CD4-positive, alpha-beta T cell treated with Interleukin-4 for 4 hours (primary cell): Measurements from ENCODE around the gene IQGAP2.

Experiments used
- DNase-seq: peaks from one replicate; pipeline ENCODE4 v3.0.0-alpha.2; 2020

The IQGAP2 gene

GRCh38 chr5:76695346-76695745 is 292.3 kb downstream of the IQGAP2 start:
- no peak for DNase-seq

- no peak for DNase-seq
Measured at GRCh38 chr5:76696251-76696650, 293.2 kb downstream of the IQGAP2 start.

- no peak for DNase-seq
Measured at GRCh38 chr5:76697670-76698069, 294.6 kb downstream of the IQGAP2 start.

- no peak for DNase-seq
Measured at GRCh38 chr5:76700571-76700970, 297.5 kb downstream of the IQGAP2 start.

- no peak for DNase-seq
Measured at GRCh38 chr5:76701298-76701697, 298.2 kb downstream of the IQGAP2 start.

GRCh38 chr5:76703707-76704106 is 300.6 kb downstream of the IQGAP2 start:
- no peak for DNase-seq

- DNase-seq: no peak
Measured at GRCh38 chr5:76704131-76704663, 301.1 kb downstream of the IQGAP2 start.

GRCh38 chr5:76705574-76705973 is 302.5 kb downstream of the IQGAP2 start:
- DNase-seq: no peak

GRCh38 chr5:76709762-76710161 is 306.7 kb downstream of the IQGAP2 start:
- DNase-seq: no peak

- DNase-seq: no peak
Measured at GRCh38 chr5:76710991-76711390, 307.9 kb downstream of the IQGAP2 start.

- DNase-seq: no peak
Measured at GRCh38 chr5:76714751-76715485, 311.8 kb downstream of the IQGAP2 start.

GRCh38 chr5:76715486-76715735 is 312.3 kb downstream of the IQGAP2 start:
- DNase-seq: no peak

- DNase-seq: peak; percentile 56
Measured at GRCh38 chr5:76715736-76716455, 312.8 kb downstream of the IQGAP2 start, which contains the start of gene F2R. F2R (plus strand) TSS chr5:76716126; CDS start chr5:76716308, 182 bp downstream.

- DNase-seq: no peak
Measured at GRCh38 chr5:76716456-76717157, 313.5 kb downstream of the IQGAP2 start.

GRCh38 chr5:76717222-76718083 is 314.4 kb downstream of the IQGAP2 start:
- DNase-seq: no peak

GRCh38 chr5:76718381-76718832 is 315.3 kb downstream of the IQGAP2 start:
- no peak for DNase-seq

GRCh38 chr5:76718880-76719279 is 315.8 kb downstream of the IQGAP2 start:
- DNase-seq: no peak

- no peak for DNase-seq
Measured at GRCh38 chr5:76720988-76721569, 318.0 kb downstream of the IQGAP2 start.

GRCh38 chr5:76723266-76723665 is 320.2 kb downstream of the IQGAP2 start:
- no peak for DNase-seq

- no peak for DNase-seq
Measured at GRCh38 chr5:76723906-76724305, 320.8 kb downstream of the IQGAP2 start.

- no peak for DNase-seq
Measured at GRCh38 chr5:76724871-76725270, 321.8 kb downstream of the IQGAP2 start.

- no peak for DNase-seq
Measured at GRCh38 chr5:76728965-76729364, 325.9 kb downstream of the IQGAP2 start.
